CD14-positive monocyte (primary cell): Measurements from ENCODE around the gene CCDC116. TPM values are rescaled to one million over a fixed set of nuclear protein-coding genes. Genes with fewer than 3 reads are reported as not detected.
A peak's percentile ranks its signal among the peaks of the same experiment; 100 is the strongest.
"Not testable (repeated sequence)": the region's sequence is repeated elsewhere in the genome, so short reads cannot be mapped to it uniquely, and the experiment has no call there.

Source experiments
- DNase-seq, 3 donors: peaks; one replicate each; pipeline ENCODE4 v3.0.0-alpha.2; 2011 to 2022
- H2AFZ ChIP-seq: 2 replicates; pipeline ENCODE4 v1.6.0; 2012; ENCODE audit warnings: mild to moderate bottlenecking, low read depth, low read length, inconsistent platforms; ENCODE audit not compliant: insufficient read depth, poor library complexity, severe bottlenecking
- H3K27ac ChIP-seq, 2 donors: 1 replicate in 1 of 2; 2 replicates in 1 of 2; pipeline ENCODE4 v1.5.1; 2012 to 2013; ENCODE audit warnings: low read length in 2 of 2, control low read depth in 1 of 2, inconsistent platforms in 1 of 2, low read depth in 1 of 2, mild to moderate bottlenecking in 1 of 2
- H3K27me3 ChIP-seq, 2 donors: one replicate each; pipeline versions ENCODE4 v1.6.0 to v1.6.1; 2011 to 2013; ENCODE audit warnings: low read length in 2 of 2; ENCODE audit not compliant: control insufficient read depth in 2 of 2, insufficient read depth in 2 of 2
- H3K36me3 ChIP-seq, 2 donors: replicated peaks in 1 of 2; 1 replicate in 1 of 2; 2 replicates in 1 of 2; pipeline versions ENCODE4 v1.5.1 to v1.6.1; 2012 to 2013; ENCODE audit warnings: low read length in 2 of 2, control low read depth in 1 of 2, inconsistent platforms in 1 of 2, mild to moderate bottlenecking in 1 of 2; ENCODE audit not compliant: insufficient read depth in 2 of 2, control insufficient read depth in 1 of 2
- H3K4me1 ChIP-seq, 2 donors: 1 replicate in 1 of 2; 2 replicates in 1 of 2; pipeline versions ENCODE4 v1.5.1 to v1.6.1; 2012 to 2013; ENCODE audit warnings: low read length in 2 of 2, control low read depth in 1 of 2, inconsistent platforms in 1 of 2, mild to moderate bottlenecking in 1 of 2, moderate library complexity in 1 of 2; ENCODE audit not compliant: insufficient read depth in 2 of 2, control insufficient read depth in 1 of 2
- H3K4me2 ChIP-seq: replicated peaks from 2 replicates; pipeline ENCODE3; 2012; ENCODE audit warnings: low read length, moderate library complexity, mild to moderate bottlenecking; ENCODE audit not compliant: poor library complexity, severe bottlenecking; ENCODE audit errors: extremely low read depth
- H3K4me3 ChIP-seq, 3 experiments: fragments of 200-600 bp in 1 of 3; sonication (generic) in 1 of 3; replicated peaks in 1 of 3; 1 replicate in 2 of 3; 2 replicates in 1 of 3; pipeline ENCODE4 v1.5.1; 2011 to 2013; ENCODE audit warnings: low read length in 3 of 3, mild to moderate bottlenecking in 3 of 3, control low read depth in 2 of 3, low read depth in 2 of 3, inconsistent platforms in 1 of 3, moderate library complexity in 1 of 3
- H3K79me2 ChIP-seq: 2 replicates; pipeline ENCODE4 v1.6.0; 2012; ENCODE audit warnings: mild to moderate bottlenecking, control low read depth, inconsistent platforms, low read length, moderate library complexity; ENCODE audit not compliant: insufficient read depth
- H3K9ac ChIP-seq: 2 replicates; pipeline ENCODE4 v1.6.0; 2017; ENCODE audit warnings: low read length, mild to moderate bottlenecking; ENCODE audit not compliant: insufficient read depth, poor library complexity, severe bottlenecking
- H3K9me3 ChIP-seq, 2 donors: replicated peaks in 1 of 2; 1 replicate in 1 of 2; 2 replicates in 1 of 2; pipeline versions ENCODE4 v1.5.1 to v1.6.1; 2012 to 2013; ENCODE audit warnings: low read length in 2 of 2, control low read depth in 1 of 2; ENCODE audit not compliant: control insufficient read depth in 1 of 2, insufficient read depth in 1 of 2
- H4K20me1 ChIP-seq: 2 replicates; pipeline ENCODE4 v1.6.0; 2012; ENCODE audit warnings: mild to moderate bottlenecking, low read length, control low read depth, moderate library complexity; ENCODE audit not compliant: insufficient read depth
- H3K27ac Mint-ChIP-seq, 7 donors: one replicate each; pipeline ENCODE4 v1.8.0; 2020; ENCODE audit warnings: mild to moderate bottlenecking in 7 of 7, mixed read lengths in 7 of 7, moderate library complexity in 6 of 7, inconsistent platforms in 2 of 7
- H3K27me3 Mint-ChIP-seq, 3 donors: one replicate each; pipeline ENCODE4 v1.8.0; 2021 to 2022; ENCODE audit warnings: low read depth in 3 of 3, mild to moderate bottlenecking in 3 of 3, mixed read lengths in 3 of 3, moderate library complexity in 3 of 3, inconsistent platforms in 1 of 3
- H3K36me3 Mint-ChIP-seq, 2 donors: one replicate each; pipeline ENCODE4 v1.8.0; 2020; ENCODE audit warnings: mixed read lengths in 2 of 2, inconsistent platforms in 1 of 2, mild to moderate bottlenecking in 1 of 2
- H3K4me1 Mint-ChIP-seq: one replicate; pipeline ENCODE4 v1.8.0; 2020; ENCODE audit warnings: mild to moderate bottlenecking, mixed read lengths
- H3K4me3 Mint-ChIP-seq, 2 donors: one replicate each; pipeline ENCODE4 v1.8.0; 2020; ENCODE audit warnings: mild to moderate bottlenecking in 2 of 2, mixed read lengths in 2 of 2, moderate library complexity in 1 of 2
- H3K9me3 Mint-ChIP-seq, 7 donors: one replicate each; pipeline ENCODE4 v1.8.0; 2020 to 2022; ENCODE audit warnings: mixed read lengths in 7 of 7, mild to moderate bottlenecking in 6 of 7, moderate library complexity in 6 of 7, inconsistent platforms in 2 of 7
- CTCF ChIP-seq: fragments of 200-600 bp; IDR thresholded peaks from one replicate; pipeline ENCODE4 v1.8.0; 2022; ENCODE audit warnings: antibody characterized with exemption, mild to moderate bottlenecking
- WGBS: methylation state at CpG from one replicate; pipeline ENCODE4 v1.1.5; 2013; ENCODE audit warnings: missing lambda C conversion rate; ENCODE audit not compliant: insufficient coverage; 5-methylcytosine and 5-hydroxymethylcytosine counted together
- intact Hi-C, 2 donors: fragments of 100-400 bp; cut with micrococcal nuclease; formaldehyde crosslinking; loops; one replicate each; pipeline versions ENCODE4 v1.15.0 to v1.15.1; 2023
- polyA plus RNA-seq, 3 donors: library from polyadenylated mRNA; depleted of rRNA in 1 of 3; unstranded in 2 of 3; stranded (reverse) in 1 of 3; fragments of 300-500 nt in 2 of 3; fragments of >200 nt in 1 of 3; fragmentation: Illumina TruSeq in 2 of 3; gene quantifications; 1 replicate in 2 of 3; 2 replicates in 1 of 3; pipeline ENCODE4 v1.2.3, GENCODE V29; 2012 to 2021

CCDC116 gene
- polyA plus RNA-seq, 3 donors, result 0.21 TPM; not detected in 2

GRCh38 chr22:21605887-21606564 lies 26.5 kb upstream of the CCDC116 start:
- Mint-ChIP-seq H3K9me3 (no peaks in the 10 kb centered on the region), H3K4me3 (no peak overlapping the region), H3K4me1 (peaks cover 41% of the 10 kb centered on the region), H3K36me3 (peaks cover 16 to 27% of the 10 kb centered on the region in 2 donors), H3K27ac (peak overlapping the region in 4 of 7 donors; percentile 28 to 79 (median 40)), H3K27me3 (no peaks in the 10 kb centered on the region)
- Histone ChIP-seq H3K79me2 (peaks cover 100% of the 10 kb centered on the region), H3K4me1 (peaks cover 14 to 15% of the 10 kb centered on the region in 2 donors), H3K36me3 (peaks cover 13 to 21% of the 10 kb centered on the region in 2 donors), H3K9me3 (no peaks in the 10 kb centered on the region), H3K9ac (no peak overlapping the region), H3K4me3 (no peak overlapping the region), H3K27me3 (no peaks in the 10 kb centered on the region), H3K4me2 (no peak overlapping the region), H2AFZ (no peak overlapping the region), H4K20me1 (peaks cover 99% of the 10 kb centered on the region), H3K27ac (peak overlapping the region in 1 of 2 donors; percentile 32)
- intact Hi-C loops, result no loop called here
- no peak for DNase-seq
- 100% methylated on average over 6 of the region's 7 CpGs for WGBS
- no peak for TF ChIP-seq CTCF

GRCh38 chr22:21606775-21607174 lies 25.8 kb upstream of the CCDC116 start:
- 96% methylated on average over 5 of the region's 8 CpGs for WGBS
- Histone ChIP-seq H4K20me1 (peaks cover 99% of the 10 kb centered on the region), H2AFZ (no peak overlapping the region), H3K79me2 (peaks cover 100% of the 10 kb centered on the region), H3K4me1 (peaks cover 14 to 15% of the 10 kb centered on the region in 2 donors), H3K4me3 (no peak overlapping the region), H3K9ac (no peak overlapping the region), H3K9me3 (no peaks in the 10 kb centered on the region), H3K27me3 (no peaks in the 10 kb centered on the region), H3K27ac (peak overlapping the region in 1 of 2 donors; percentile 32), H3K4me2 (no peak overlapping the region), H3K36me3 (peaks cover 20 to 28% of the 10 kb centered on the region in 2 donors)
- no peaks in the 10 kb centered on the region for H3K9me3 Mint-ChIP-seq
- TF ChIP-seq CTCF, result no peak
- H3K27me3 Mint-ChIP-seq, result no peaks in the 10 kb centered on the region
- H3K36me3 Mint-ChIP-seq, result peaks cover 23 to 34% of the 10 kb centered on the region in 2 donors
- H3K27ac Mint-ChIP-seq, result peak overlapping the region in 2 of 7 donors; percentile 13 to 42
- no peak for DNase-seq
- peaks cover 41% of the 10 kb centered on the region for H3K4me1 Mint-ChIP-seq
- no peak overlapping the region for H3K4me3 Mint-ChIP-seq
- intact Hi-C loops, result no loop called here

- H3K9me3 ChIP-seq, H3K4me3 ChIP-seq, H2AFZ ChIP-seq, H3K9me3 Mint-ChIP-seq, H3K4me2 ChIP-seq, H3K4me1 ChIP-seq, DNase-seq, H3K27ac ChIP-seq, H3K4me3 Mint-ChIP-seq, H3K27me3 ChIP-seq, H3K27me3 Mint-ChIP-seq, H3K9ac ChIP-seq, intact Hi-C loops: not testable (repeated sequence)
- WGBS, result 96% methylated on average over 7 of the region's 11 CpGs
- Mint-ChIP-seq H3K27ac (peak overlapping the region in 1 of 7 donors; percentile 63), H3K36me3 (peaks cover 36 to 54% of the 10 kb centered on the region in 2 donors), H3K4me1 (peaks cover 32% of the 10 kb centered on the region)
- peaks cover 36 to 47% of the 10 kb centered on the region in 2 donors for H3K36me3 ChIP-seq
- H4K20me1 ChIP-seq, result peaks cover 100% of the 10 kb centered on the region
- peaks cover 100% of the 10 kb centered on the region for H3K79me2 ChIP-seq
Observed at GRCh38 chr22:21609556-21610157, 22.9 kb upstream of the CCDC116 start.
